Uterus (tissue), 4 donors: ENCODE data around the gene AGRP. TPM values are rescaled to one million over a fixed set of nuclear protein-coding genes. Genes with fewer than 3 reads are reported as not detected.

ENCODE experiments used
- DNase-seq, 2 donors: peaks; one replicate each; pipeline ENCODE4 v3.0.0-alpha.2; 2019 to 2020
- H3K27ac ChIP-seq, 2 donors: fragments of 200-600 bp; sonication (generic); 1 replicate in 1 of 2; 2 replicates in 1 of 2; pipeline ENCODE4 v1.5.1; 2016 to 2018
- H3K27me3 ChIP-seq, 2 donors: fragments of 200-600 bp; sonication (generic); one replicate each; pipeline ENCODE4 v1.5.1; 2018 to 2019; ENCODE audit warnings: control low read depth in 1 of 2
- H3K36me3 ChIP-seq, 2 donors: fragments of 200-600 bp; sonication (generic); one replicate each; pipeline ENCODE4 v1.5.1; 2019; ENCODE audit warnings: control low read depth in 1 of 2
- H3K4me1 ChIP-seq, 2 donors: fragments of 200-600 bp; sonication (generic); one replicate each; pipeline ENCODE4 v1.5.1; 2018 to 2019; ENCODE audit warnings: control low read depth in 1 of 2
- H3K4me3 ChIP-seq, 2 donors: fragments of 200-600 bp; sonication (generic); 1 replicate in 1 of 2; 2 replicates in 1 of 2; pipeline ENCODE4 v1.5.1; 2018 to 2019; ENCODE audit warnings: mild to moderate bottlenecking in 1 of 2
- H3K9me3 ChIP-seq, 2 donors: fragments of 200-600 bp; sonication (generic); one replicate each; pipeline ENCODE4 v1.5.1; 2019; ENCODE audit warnings: control low read depth in 1 of 2
- CTCF ChIP-seq, 4 experiments: fragments of 200-600 bp in 2 of 4; fragments of 450-650 bp in 2 of 4; sonication (generic) in 2 of 4; IDR thresholded peaks; one replicate each; pipeline ENCODE4 v1.5.1; 2016 to 2019; ENCODE audit warnings: antibody characterized with exemption in 4 of 4, mild to moderate bottlenecking in 2 of 4, moderate library complexity in 1 of 4
- POLR2A ChIP-seq, 2 donors: fragments of 450-650 bp; IDR thresholded peaks; one replicate each; pipeline ENCODE4 v1.6.1; 2016; ENCODE audit warnings: antibody characterized with exemption in 2 of 2, mild to moderate bottlenecking in 1 of 2, moderate library complexity in 1 of 2
- intact Hi-C: fragments of 100-400 bp; cut with DNase I; formaldehyde crosslinking; loops from one replicate; pipeline ENCODE4 v1.15.1; 2023; ENCODE audit warnings: low total_unique reads
- total RNA-seq, 4 donors: library from RNA; depleted of rRNA in 3 of 4; stranded (reverse); fragments of >200 nt in 3 of 4; gene quantifications; one replicate each; pipeline versions ENCODE4 v1.1.0 to v1.2.4, GENCODE V29; 2014 to 2023
- donor health status: DM: yes; HTN: yes; CAD: no.

AGRP gene
- total RNA-seq, 4 donors from 2014 or later = not detected

- Histone ChIP-seq H3K27me3 (no peaks in the 10 kb centered on the region), H3K4me3 (no peak overlapping the region), H3K9me3 (no peaks in the 10 kb centered on the region), H3K36me3 (no peaks in the 10 kb centered on the region), H3K27ac (no peak overlapping the region), H3K4me1 (no peaks in the 10 kb centered on the region)
- no peak for DNase-seq
- intact Hi-C loops = loop anchor here (2.0 kb wide), 1 partner anchor 32 kb away; no protein-coding TSS in a partner anchor
- TF ChIP-seq CTCF (IDR thresholded peaks at IDR 0.05) = no peak
- no peak for TF ChIP-seq POLR2A (IDR thresholded peaks at IDR 0.05)
These were observed 3.5 kb upstream of the AGRP start for GRCh38 chr16:67486805-67487204.

GRCh38 chr16:67483731-67484525 lies 581 bp upstream of the AGRP start:
- Histone ChIP-seq H3K27me3 (no peaks in the 10 kb centered on the region), H3K36me3 (no peaks in the 10 kb centered on the region), H3K4me1 (peaks cover 0 to 6% of the 10 kb centered on the region in 2 donors), H3K27ac (no peak overlapping the region), H3K9me3 (no peaks in the 10 kb centered on the region), H3K4me3 (no peak overlapping the region)
- intact Hi-C loops = no loop called here
- no peak for DNase-seq
- no peak for TF ChIP-seq POLR2A (IDR thresholded peaks at IDR 0.05)
- no peak for TF ChIP-seq CTCF (IDR thresholded peaks at IDR 0.05)

GRCh38 chr16:67482233-67482924 lies 968 bp downstream of the AGRP start:
- Histone ChIP-seq H3K9me3 (no peaks in the 10 kb centered on the region), H3K27ac (peak overlapping the region; percentile 74 to 76), H3K4me1 (peaks cover 0 to 6% of the 10 kb centered on the region in 2 donors), H3K36me3 (no peaks in the 10 kb centered on the region), H3K27me3 (no peaks in the 10 kb centered on the region), H3K4me3 (peak overlapping the region in 1 of 2 donors; percentile 87)
- DNase-seq = no peak
- intact Hi-C loops = no loop called here
- TF ChIP-seq CTCF (IDR thresholded peaks at IDR 0.05) = no peak
- no peak for TF ChIP-seq POLR2A (IDR thresholded peaks at IDR 0.05)

GRCh38 chr16:67481561-67482232 lies 1.6 kb downstream of the AGRP start:
- no peaks in the 10 kb centered on the region for H3K27me3 ChIP-seq
- intact Hi-C loops = no loop called here
- no peaks in the 10 kb centered on the region for H3K9me3 ChIP-seq
- peaks cover 0 to 6% of the 10 kb centered on the region in 2 donors for H3K4me1 ChIP-seq
- DNase-seq = peak; percentile 59 to 61
- H3K36me3 ChIP-seq = no peaks in the 10 kb centered on the region
- H3K4me3 ChIP-seq = peak overlapping the region; percentile 87 to 98
- TF ChIP-seq CTCF (IDR thresholded peaks at IDR 0.05) (no peak), POLR2A (IDR thresholded peaks at IDR 0.05) (no peak)
- peak overlapping the region; percentile 74 to 76 for H3K27ac ChIP-seq
